ENCODE results near the gene CEBPE.

Gene CEBPE

GRCh38 chr14:23117371-23118020, 1.6 kb downstream of the CEBPE start:
- ATAC-seq = no peak
- TF ChIP-seq CREB5 (CRISPR knock-in tag; IDR thresholded peaks at IDR 0.05; ENCODE audit: low read depth) (no peak), BACH2 (CRISPR knock-in tag; IDR thresholded peaks at IDR 0.05; ENCODE audit: borderline replicate concordance) (no peak), CSDC2 (CRISPR knock-in tag; IDR thresholded peaks at IDR 0.05) (no peak), TOX (CRISPR knock-in tag; IDR thresholded peaks at IDR 0.05; ENCODE audit: borderline replicate concordance) (no peak), ZNF70 (CRISPR knock-in tag; IDR thresholded peaks at IDR 0.05) (no peak), ZFP30 (CRISPR knock-in tag; IDR thresholded peaks at IDR 0.05) (no peak), ESRRG (CRISPR knock-in tag; IDR thresholded peaks at IDR 0.05) (no peak), ARNTL (CRISPR knock-in tag; IDR thresholded peaks at IDR 0.05; ENCODE audit: borderline replicate concordance, low read depth) (no peak), PPARA (CRISPR knock-in tag; IDR thresholded peaks at IDR 0.05; ENCODE audit: borderline replicate concordance) (no peak), ZNF565 (CRISPR knock-in tag; conservative IDR thresholded peaks at IDR 0.05; ENCODE audit: low read depth) (no peak), ZC3H10 (CRISPR knock-in tag; IDR thresholded peaks at IDR 0.05) (no peak), CSRNP3 (CRISPR knock-in tag; IDR thresholded peaks at IDR 0.05) (no peak), ZFP3 (CRISPR knock-in tag; IDR thresholded peaks at IDR 0.05) (no peak), PATZ1 (CRISPR knock-in tag; IDR thresholded peaks at IDR 0.05; ENCODE audit: borderline replicate concordance) (no peak), ZNF8 (CRISPR knock-in tag; IDR thresholded peaks at IDR 0.05) (no peak), GLIS3 (CRISPR knock-in tag; IDR thresholded peaks at IDR 0.05) (no peak), SNAI2 (CRISPR knock-in tag; IDR thresholded peaks at IDR 0.05) (no peak), TCF4 (CRISPR knock-in tag; IDR thresholded peaks at IDR 0.05; ENCODE audit: borderline replicate concordance) (no peak)

- TF ChIP-seq ZC3H10 (CRISPR knock-in tag; IDR thresholded peaks at IDR 0.05) (no peak), TCF4 (CRISPR knock-in tag; IDR thresholded peaks at IDR 0.05; ENCODE audit: borderline replicate concordance) (no peak), POU6F1 (CRISPR knock-in tag; IDR thresholded peaks at IDR 0.05; ENCODE audit: borderline replicate concordance, low read depth) (no peak), ZFP30 (CRISPR knock-in tag; IDR thresholded peaks at IDR 0.05) (no peak), GLIS3 (CRISPR knock-in tag; IDR thresholded peaks at IDR 0.05) (no peak)
- ATAC-seq = no peak
These were observed 3.1 kb downstream of the CEBPE start for GRCh38 chr14:23115918-23116317.

- peak; percentile 92 for ATAC-seq
- TF ChIP-seq BACH2 (CRISPR knock-in tag; IDR thresholded peaks at IDR 0.05; ENCODE audit: borderline replicate concordance) (no peak), CREB5 (CRISPR knock-in tag; IDR thresholded peaks at IDR 0.05; ENCODE audit: low read depth) (no peak), ZNF70 (CRISPR knock-in tag; IDR thresholded peaks at IDR 0.05) (no peak), TCF4 (CRISPR knock-in tag; IDR thresholded peaks at IDR 0.05; ENCODE audit: borderline replicate concordance) (no peak), CSDC2 (CRISPR knock-in tag; IDR thresholded peaks at IDR 0.05) (no peak), TSHZ2 (CRISPR knock-in tag; IDR thresholded peaks at IDR 0.05) (no peak), CSRNP3 (CRISPR knock-in tag; IDR thresholded peaks at IDR 0.05) (no peak), TOX (CRISPR knock-in tag; IDR thresholded peaks at IDR 0.05; ENCODE audit: borderline replicate concordance) (no peak), ZNF8 (CRISPR knock-in tag; IDR thresholded peaks at IDR 0.05) (no peak), PPARA (CRISPR knock-in tag; IDR thresholded peaks at IDR 0.05; ENCODE audit: borderline replicate concordance) (no peak), PATZ1 (CRISPR knock-in tag; IDR thresholded peaks at IDR 0.05; ENCODE audit: borderline replicate concordance) (no peak), ZNF565 (CRISPR knock-in tag; conservative IDR thresholded peaks at IDR 0.05; ENCODE audit: low read depth) (no peak)
These were observed 3.9 kb downstream of the CEBPE start for GRCh38 chr14:23115039-23115731.
